IMR-90 (cell line): ENCODE measurements around the gene ANKRD26.

ENCODE experiments used
- CEBPB ChIP-seq: IDR thresholded peaks from 2 replicates; pipeline ENCODE4 v1.6.1; 2012; ENCODE audit warnings: low read depth, low read length, improper control_type of control experiment
- CTCF ChIP-seq: conservative IDR thresholded peaks from 2 replicates; pipeline ENCODE4 v1.5.1; 2012; ENCODE audit warnings: mild to moderate bottlenecking, low read depth, low read length, improper control_type of control experiment
- POLR2A ChIP-seq: IDR thresholded peaks from 2 replicates; pipeline ENCODE4 v1.6.1; 2012; ENCODE audit warnings: mild to moderate bottlenecking, low read depth, low read length

- TF ChIP-seq CTCF (no peak), CEBPB (no peak), POLR2A (no peak)
Observed at GRCh38 chr10:27108165-27108564, 7.9 kb upstream of the ANKRD26 start.
